Endothelial cell of umbilical vein (primary cell): ENCODE measurements around the gene C1QB. TPM values are rescaled to one million over a fixed set of nuclear protein-coding genes. Genes with fewer than 3 reads are reported as not detected.

ENCODE experiments used
- BruUV-seq: library from RNA; stranded (reverse); fragments of 400-500 nt; replicated peaks from 2 replicates; lab custom pipeline; 2021; lab: Mats Ljungman, UMichigan
- CTCF ChIA-PET: fragments of 300-600, 350-600 bp; sonication (Branson Sonifier 250); formaldehyde crosslinking; loops from one replicate; lab custom pipeline; 2021; ENCODE audit warnings: antibody characterized with exemption, inconsistent platforms; lab: Charles Lee
- POLR2A ChIA-PET: fragments of 300-600, 350-600 bp; sonication (Branson Sonifier 250); formaldehyde crosslinking; loops from one replicate; lab custom pipeline; 2021; ENCODE audit warnings: antibody characterized with exemption, inconsistent platforms; lab: Charles Lee
- DNase-seq: peaks from one replicate; pipeline ENCODE4 v3.0.0-alpha.2; 2011; ENCODE audit warnings: low read depth, low spot score
- FAIRE-seq: peaks from 2 replicates; lab custom pipeline; 2011; peaks lifted over from hg19 to GRCh38; lab: Jason Lieb, UNC
- H2AFZ ChIP-seq: 2 replicates; pipeline ENCODE4 v1.6.0; 2012; ENCODE audit warnings: low read depth, low read length, control low read depth, inconsistent platforms
- H3K27ac ChIP-seq: 2 replicates; pipeline ENCODE4 v1.5.1; 2011; ENCODE audit warnings: low read depth, mild to moderate bottlenecking, control low read depth, low read length, moderate library complexity; ENCODE audit not compliant: insufficient read depth
- H3K27me3 ChIP-seq, 2 experiments: 2 replicates each; pipeline versions ENCODE4 v1.6.0 to v1.6.1; 2011; ENCODE audit warnings: low read length in 2 of 2, mixed read lengths in 1 of 2; ENCODE audit not compliant: control insufficient read depth in 2 of 2, insufficient read depth in 2 of 2
- H3K36me3 ChIP-seq, 2 experiments: 2 replicates in 1 of 2; 3 replicates in 1 of 2; pipeline ENCODE4 v1.5.1; 2011; ENCODE audit warnings: low read length in 2 of 2, mild to moderate bottlenecking in 1 of 2, moderate library complexity in 1 of 2; ENCODE audit not compliant: control insufficient read depth in 2 of 2, insufficient read depth in 2 of 2; ENCODE audit errors: extremely low read depth in 1 of 2
- H3K4me1 ChIP-seq: 3 replicates; pipeline ENCODE4 v1.5.1; 2011; ENCODE audit warnings: mild to moderate bottlenecking, low read length; ENCODE audit not compliant: control insufficient read depth, insufficient read depth; ENCODE audit errors: extremely low read depth
- H3K4me2 ChIP-seq: 2 replicates; pipeline ENCODE4 v1.6.1; 2011; ENCODE audit warnings: low read length, control low read depth, mixed read lengths; ENCODE audit not compliant: insufficient read depth
- H3K4me3 ChIP-seq, 3 experiments: fragments of 200-600 bp in 1 of 3; sonication (generic), shearing (Covaris generic) in 1 of 3; replicated peaks in 1 of 3; 2 replicates each; pipeline ENCODE4 v1.5.1; 2011 to 2016; ENCODE audit warnings: control low read depth in 3 of 3, low read length in 3 of 3, mild to moderate bottlenecking in 2 of 3, inconsistent platforms in 1 of 3, low read depth in 1 of 3, moderate library complexity in 1 of 3; ENCODE audit not compliant: insufficient read depth in 1 of 3
- H3K79me2 ChIP-seq: 2 replicates; pipeline ENCODE4 v1.6.0; 2012; ENCODE audit warnings: low read length, inconsistent platforms; ENCODE audit not compliant: control insufficient read depth, insufficient read depth
- H3K9ac ChIP-seq: replicated peaks from 2 replicates; pipeline ENCODE3; 2011; ENCODE audit warnings: low read length, control low read depth; ENCODE audit not compliant: insufficient read depth; ENCODE audit errors: extremely low read depth
- H3K9me1 ChIP-seq: replicated peaks from 3 replicates; pipeline ENCODE4 v1.6.0; 2011; ENCODE audit warnings: mild to moderate bottlenecking, low read length; ENCODE audit not compliant: control insufficient read depth, insufficient read depth; ENCODE audit errors: extremely low read depth
- H3K9me3 ChIP-seq: replicated peaks from 2 replicates; pipeline ENCODE4 v1.5.1; 2012; ENCODE audit warnings: low read length, inconsistent platforms; ENCODE audit not compliant: control insufficient read depth, insufficient read depth
- H4K20me1 ChIP-seq: replicated peaks from 2 replicates; pipeline ENCODE3; 2011; ENCODE audit warnings: mild to moderate bottlenecking, low read length; ENCODE audit not compliant: control insufficient read depth, insufficient read depth; ENCODE audit errors: extremely low read depth
- EZH2 ChIP-seq: IDR thresholded peaks from 2 replicates; pipeline ENCODE4 v1.6.1; 2012; ENCODE audit warnings: borderline replicate concordance, low read depth, mild to moderate bottlenecking, moderate library complexity, low read length, inconsistent platforms; ENCODE audit not compliant: severe bottlenecking
- FOS ChIP-seq: IDR thresholded peaks from 2 replicates; pipeline ENCODE4 v1.6.1; 2011; ENCODE audit warnings: mild to moderate bottlenecking, low read length, moderate library complexity, borderline replicate concordance; ENCODE audit not compliant: insufficient read depth
- GATA2 ChIP-seq: IDR thresholded peaks from 2 replicates; pipeline ENCODE4 v1.7.0; 2011; ENCODE audit warnings: low read depth, mild to moderate bottlenecking, moderate library complexity, mixed read lengths, low read length; ENCODE audit not compliant: insufficient read length, insufficient read depth
- JUN ChIP-seq: IDR thresholded peaks from 2 replicates; pipeline ENCODE4 v1.6.1; 2011; ENCODE audit warnings: borderline replicate concordance, low read depth; ENCODE audit not compliant: insufficient read length, insufficient read depth
- MAX ChIP-seq: IDR thresholded peaks from 2 replicates; pipeline ENCODE4 v1.6.1; 2011; ENCODE audit not compliant: insufficient read depth, insufficient read length
- MYC ChIP-seq: IDR thresholded peaks from one replicate; pipeline ENCODE4 v1.6.1; 2011; ENCODE audit warnings: mild to moderate bottlenecking, low read depth, low read length
- POLR2A ChIP-seq: IDR thresholded peaks from 2 replicates; pipeline ENCODE4 v1.6.1; 2012; ENCODE audit warnings: low read depth, mild to moderate bottlenecking, control low read depth, low read length
- POLR2AphosphoS5 ChIP-seq: IDR thresholded peaks from 2 replicates; pipeline ENCODE4 v1.6.1; 2012; ENCODE audit warnings: low read depth, mild to moderate bottlenecking, control low read depth, low read length, moderate library complexity; ENCODE audit not compliant: insufficient read depth
- dilution Hi-C: fragments of 300-500 bp; cut with MboI; formaldehyde crosslinking; loops from one replicate; pipeline ENCODE4 v1.15.0; 2019; ENCODE audit warnings: low sequenced_read_pairs; ENCODE audit not compliant: extremely low pct_ligation_motif_present
- intact Hi-C: fragments of 100-400 bp; cut with micrococcal nuclease; formaldehyde crosslinking; loops from one replicate; pipeline ENCODE4 v1.10.0; 2022
- polyA plus RNA-seq, 4 experiments: library from polyadenylated mRNA; depleted of rRNA in 3 of 4; stranded (reverse) in 3 of 4; unstranded in 1 of 4; fragments of >200 nt; gene quantifications; 2 replicates each; pipeline versions ENCODE4 v1.2.1 to v1.2.3, GENCODE V29; 2011 to 2012; ENCODE audit warnings: missing spikeins in 1 of 4
- total RNA-seq: library from RNA; stranded (reverse); gene quantifications from 2 replicates; pipeline ENCODE4 v1.2.3, GENCODE V29; 2021
- TF ChIP-seq, protein P1 (sequence below), 2 donors: IDR thresholded peaks; 1 replicate in 1 of 2; 2 replicates in 1 of 2; pipeline ENCODE4 v1.5.1; 2011; ENCODE audit warnings: low read length in 2 of 2, mild to moderate bottlenecking in 2 of 2, moderate library complexity in 2 of 2, control low read depth in 1 of 2, inconsistent platforms in 1 of 2, low read depth in 1 of 2; ENCODE audit not compliant: insufficient read depth in 1 of 2; ENCODE audit errors: extremely low read depth in 1 of 2

The C1QB gene
- total and polyA plus RNA-seq, 2 donors (not counting 3 experiments of a cell fraction or from before 2014, with no cell fraction given): not detected

DNA sequence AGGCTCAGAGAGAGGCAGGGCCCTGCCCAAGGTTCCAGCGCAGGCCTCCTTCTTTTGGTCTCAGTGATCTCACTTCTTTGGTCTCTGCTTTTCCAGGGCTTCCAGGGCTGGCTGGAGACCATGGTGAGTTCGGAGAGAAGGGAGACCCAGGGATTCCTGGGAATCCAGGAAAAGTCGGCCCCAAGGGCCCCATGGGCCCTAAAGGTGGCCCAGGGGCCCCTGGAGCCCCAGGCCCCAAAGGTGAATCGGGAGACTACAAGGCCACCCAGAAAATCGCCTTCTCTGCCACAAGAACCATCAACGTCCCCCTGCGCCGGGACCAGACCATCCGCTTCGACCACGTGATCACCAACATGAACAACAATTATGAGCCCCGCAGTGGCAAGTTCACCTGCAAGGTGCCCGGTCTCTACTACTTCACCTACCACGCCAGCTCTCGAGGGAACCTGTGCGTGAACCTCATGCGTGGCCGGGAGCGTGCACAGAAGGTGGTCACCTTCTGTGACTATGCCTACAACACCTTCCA is 7.7 kb downstream of the C1QB start:
- BruUV-seq: no TSS peak
- H3K4me1 ChIP-seq: no peaks in the 10 kb centered on the region

More for the DNA sequence above, 7.7 kb downstream of the C1QB start:
- H3K9me3 ChIP-seq: no peaks in the 10 kb centered on the region
- H4K20me1 ChIP-seq: no peaks in the 10 kb centered on the region
- FAIRE-seq (no peak), DNase-seq (no peak)
- H3K9ac ChIP-seq: no peak overlapping the region
- H2AFZ ChIP-seq: no peak overlapping the region
- H3K4me3 ChIP-seq: no peak overlapping the region
- no peaks in the 10 kb centered on the region for H3K79me2 ChIP-seq
- dilution Hi-C loops (loop anchor here (25.0 kb wide), 1 partner anchor 302 kb away; the partner anchor contains the start of gene LACTBL1), intact Hi-C loops (no loop called here)
- H3K27me3 ChIP-seq: peaks cover 0 to 3% of the 10 kb centered on the region in 2 experiments
- ChIA-PET POLR2A (no interaction called here), CTCF (no interaction called here)
- H3K9me1 ChIP-seq: no peaks in the 10 kb centered on the region
- H3K4me2 ChIP-seq: no peak overlapping the region
- TF ChIP-seq POLR2AphosphoS5 (no peak), MYC (no peak), POLR2A (no peak), GATA2 (no peak), FOS (no peak), EZH2 (no peak), JUN (no peak), MAX (no peak)
- TF ChIP-seq, protein P1, sequence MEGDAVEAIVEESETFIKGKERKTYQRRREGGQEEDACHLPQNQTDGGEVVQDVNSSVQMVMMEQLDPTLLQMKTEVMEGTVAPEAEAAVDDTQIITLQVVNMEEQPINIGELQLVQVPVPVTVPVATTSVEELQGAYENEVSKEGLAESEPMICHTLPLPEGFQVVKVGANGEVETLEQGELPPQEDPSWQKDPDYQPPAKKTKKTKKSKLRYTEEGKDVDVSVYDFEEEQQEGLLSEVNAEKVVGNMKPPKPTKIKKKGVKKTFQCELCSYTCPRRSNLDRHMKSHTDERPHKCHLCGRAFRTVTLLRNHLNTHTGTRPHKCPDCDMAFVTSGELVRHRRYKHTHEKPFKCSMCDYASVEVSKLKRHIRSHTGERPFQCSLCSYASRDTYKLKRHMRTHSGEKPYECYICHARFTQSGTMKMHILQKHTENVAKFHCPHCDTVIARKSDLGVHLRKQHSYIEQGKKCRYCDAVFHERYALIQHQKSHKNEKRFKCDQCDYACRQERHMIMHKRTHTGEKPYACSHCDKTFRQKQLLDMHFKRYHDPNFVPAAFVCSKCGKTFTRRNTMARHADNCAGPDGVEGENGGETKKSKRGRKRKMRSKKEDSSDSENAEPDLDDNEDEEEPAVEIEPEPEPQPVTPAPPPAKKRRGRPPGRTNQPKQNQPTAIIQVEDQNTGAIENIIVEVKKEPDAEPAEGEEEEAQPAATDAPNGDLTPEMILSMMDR (IDR thresholded peaks at IDR 0.05; ENCODE audit: extremely low read depth in 1 of 2, insufficient read depth in 1 of 2, low read depth in 1 of 2, low read length in 2 of 2): no peak
- no peaks in the 10 kb centered on the region for H3K36me3 ChIP-seq
- no peak overlapping the region for H3K27ac ChIP-seq
